IPS-NIHi7 (cell line): ENCODE measurements around the gene CASP9.
"Not testable (repeated sequence)": the region's sequence is repeated elsewhere in the genome, so short reads cannot be mapped to it uniquely, and the experiment has no call there.

ENCODE experiments used
- DNase-seq: peaks from one replicate; pipeline ENCODE4 v3.0.0; 2012; ENCODE audit warnings: mixed read lengths; ENCODE audit errors: extremely low spot score

The CASP9 gene

DNA sequence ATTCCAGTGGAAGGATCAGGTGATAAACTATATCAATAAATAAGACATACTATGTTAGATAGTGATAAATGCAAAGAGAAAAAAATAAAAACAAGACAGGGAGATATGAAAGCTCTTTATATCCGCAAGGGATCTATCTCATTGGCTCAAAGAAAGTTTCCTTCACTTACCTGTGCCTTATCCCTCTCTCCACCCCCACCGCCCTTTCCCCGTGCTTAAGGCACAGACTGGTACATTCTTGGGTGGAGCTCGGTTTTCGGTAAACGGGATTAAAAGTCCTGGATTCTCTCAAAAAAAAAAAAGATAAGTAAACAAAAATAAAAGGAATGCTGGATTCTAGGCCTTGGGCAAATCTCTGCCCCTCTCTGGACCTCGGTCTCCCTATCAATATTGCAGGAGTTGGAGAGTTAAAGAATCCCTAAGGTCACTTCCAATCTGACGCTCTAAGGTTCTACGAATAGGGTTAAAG lies 2.0 kb upstream of the CASP9 start:
- no peak for DNase-seq

DNA sequence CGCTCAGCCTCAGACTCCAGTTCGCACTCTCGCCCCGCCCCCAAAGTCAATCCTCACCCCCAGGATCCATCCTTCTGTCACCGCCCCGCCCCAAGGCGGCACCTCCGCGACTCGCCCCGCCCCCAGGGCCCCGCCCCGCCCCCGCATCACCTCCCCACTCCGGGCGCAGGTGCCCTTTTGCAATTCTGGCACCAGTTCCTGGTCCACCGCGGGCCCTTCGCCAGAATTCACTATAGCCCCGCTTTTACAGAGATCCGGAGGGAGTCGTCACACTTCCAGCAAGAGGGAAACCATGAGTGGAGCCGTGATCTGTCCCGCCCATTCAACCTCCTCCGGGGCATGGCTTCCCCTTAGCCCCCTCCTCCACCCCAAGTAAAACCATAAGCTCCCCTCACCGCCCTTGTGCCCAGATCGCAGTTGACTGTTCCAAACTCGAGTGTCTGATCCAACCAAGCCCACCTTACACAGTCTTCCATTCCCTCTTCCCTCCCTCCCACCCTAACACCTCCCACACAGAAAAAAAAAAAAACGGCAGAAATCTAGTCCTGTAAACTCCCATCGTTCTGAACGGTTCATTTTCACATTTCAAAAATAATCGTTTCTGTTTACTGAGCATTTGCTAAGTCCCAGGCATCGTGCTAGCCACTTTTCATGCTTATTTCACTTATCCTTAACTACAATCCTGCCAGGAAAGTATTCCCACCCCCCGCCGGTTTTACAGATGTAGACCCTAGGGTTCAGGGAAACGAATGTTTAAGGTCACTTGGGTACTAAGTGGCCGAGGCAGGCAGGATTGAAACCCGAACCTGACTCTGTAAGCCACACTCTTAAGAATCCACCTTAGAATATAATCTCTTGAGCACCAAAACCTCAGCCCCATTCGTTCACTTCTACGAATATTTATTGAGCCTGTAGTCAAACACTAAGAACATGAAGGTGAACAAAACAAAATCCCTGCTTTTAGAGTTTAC lies 1.3 kb upstream of the CASP9 start:
- no peak for DNase-seq

DNA sequence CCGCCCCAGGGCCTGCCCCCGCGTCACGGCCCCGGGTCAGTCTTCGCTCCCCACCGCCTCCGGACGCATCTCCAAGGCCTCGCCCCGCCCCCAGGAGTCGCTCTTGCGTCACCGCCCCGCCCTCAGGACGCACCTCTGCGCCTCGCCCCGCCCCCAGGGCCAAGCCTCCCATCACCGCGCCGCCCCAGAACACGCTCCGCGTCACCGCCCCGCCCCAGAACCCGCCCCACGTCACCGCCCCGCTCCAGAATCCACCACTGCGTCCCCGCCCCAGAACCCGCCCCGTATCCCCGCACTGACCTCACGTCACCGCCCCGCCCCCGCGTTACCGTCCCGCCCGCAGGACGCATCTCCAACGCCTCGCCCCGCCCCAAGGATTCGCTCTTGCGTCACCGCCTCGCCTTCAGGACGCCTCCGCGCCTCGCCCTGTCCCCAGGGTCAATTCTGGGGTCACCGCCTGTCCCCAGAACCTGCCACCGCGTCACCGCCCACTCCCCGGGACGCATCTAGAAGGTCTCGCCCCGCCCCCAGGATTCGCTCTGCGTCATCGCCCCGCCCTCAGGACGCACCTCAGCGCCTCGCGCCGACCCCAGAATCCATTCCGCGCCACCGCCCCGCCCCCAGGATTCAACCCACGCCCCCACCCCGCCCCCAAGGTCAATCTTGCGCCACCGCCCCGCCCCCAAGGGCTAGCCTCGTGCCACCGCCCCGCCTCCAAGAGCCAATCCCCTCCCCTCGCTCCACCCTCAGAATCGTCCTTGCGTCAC lies 451 bp upstream of the CASP9 start:
- DNase-seq: peak; percentile 96

DNA sequence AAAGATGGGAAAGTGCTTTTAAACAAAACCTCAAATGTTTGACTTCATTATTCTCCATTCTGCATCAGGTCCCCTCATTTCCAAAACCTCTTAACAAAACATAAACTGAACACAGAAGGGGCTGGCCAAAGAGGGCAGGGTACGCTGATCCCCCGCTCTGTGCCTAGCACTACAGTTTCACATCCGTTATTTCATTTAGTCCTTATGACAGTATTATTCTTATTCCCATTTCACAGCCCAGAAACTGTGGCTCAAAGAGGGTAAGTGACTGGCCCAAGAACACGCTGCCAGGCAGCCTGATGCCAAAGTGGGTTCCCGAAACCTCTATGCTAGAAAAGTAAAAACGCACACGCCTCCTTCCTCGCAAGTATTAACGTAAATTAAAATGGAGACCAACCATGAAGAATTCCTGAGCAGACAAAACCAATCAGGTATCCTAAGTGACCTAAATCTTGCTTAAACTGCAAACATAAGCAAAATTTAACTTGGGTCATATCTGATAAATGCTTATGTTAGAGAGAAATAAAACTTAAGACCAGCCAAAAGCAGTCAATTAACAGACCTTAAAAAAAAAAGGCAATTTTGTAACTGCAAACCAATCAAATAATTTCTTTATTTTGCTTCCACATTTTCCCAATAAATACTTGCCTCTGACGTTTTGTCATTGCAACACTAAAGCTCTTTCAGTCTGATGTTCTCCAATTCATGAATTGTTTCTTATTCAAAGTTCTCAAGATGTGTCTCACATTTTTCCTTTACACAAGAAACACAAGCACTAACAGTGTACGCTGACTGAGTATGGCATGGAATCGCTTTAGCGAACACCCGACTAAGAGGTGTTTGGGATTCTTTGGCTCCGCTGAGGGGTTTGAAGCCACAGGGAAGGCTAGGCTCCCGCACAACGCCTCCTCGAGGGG lies 653 bp downstream of the CASP9 start:
- DNase-seq: no peak

DNA sequence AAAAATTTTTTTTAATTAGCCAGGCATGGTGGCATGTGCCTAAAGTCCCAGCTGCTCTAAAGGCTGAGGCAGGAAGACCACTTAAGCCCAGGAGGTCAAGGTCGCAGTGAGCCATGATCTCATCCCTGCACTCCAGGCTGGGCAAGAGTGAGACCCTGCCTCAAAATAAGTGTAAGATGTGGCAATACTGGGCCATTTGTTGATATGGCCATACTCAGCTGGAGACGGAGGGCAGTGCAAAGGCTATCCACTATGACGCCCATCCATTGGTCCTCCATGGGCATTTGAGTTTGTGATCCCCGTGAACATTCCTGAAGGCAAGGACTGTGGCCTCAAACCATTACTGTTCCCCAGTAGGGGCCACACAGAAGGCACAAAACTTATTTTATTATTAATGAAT lies 1.5 kb downstream of the CASP9 start:
- DNase-seq: no peak

DNA sequence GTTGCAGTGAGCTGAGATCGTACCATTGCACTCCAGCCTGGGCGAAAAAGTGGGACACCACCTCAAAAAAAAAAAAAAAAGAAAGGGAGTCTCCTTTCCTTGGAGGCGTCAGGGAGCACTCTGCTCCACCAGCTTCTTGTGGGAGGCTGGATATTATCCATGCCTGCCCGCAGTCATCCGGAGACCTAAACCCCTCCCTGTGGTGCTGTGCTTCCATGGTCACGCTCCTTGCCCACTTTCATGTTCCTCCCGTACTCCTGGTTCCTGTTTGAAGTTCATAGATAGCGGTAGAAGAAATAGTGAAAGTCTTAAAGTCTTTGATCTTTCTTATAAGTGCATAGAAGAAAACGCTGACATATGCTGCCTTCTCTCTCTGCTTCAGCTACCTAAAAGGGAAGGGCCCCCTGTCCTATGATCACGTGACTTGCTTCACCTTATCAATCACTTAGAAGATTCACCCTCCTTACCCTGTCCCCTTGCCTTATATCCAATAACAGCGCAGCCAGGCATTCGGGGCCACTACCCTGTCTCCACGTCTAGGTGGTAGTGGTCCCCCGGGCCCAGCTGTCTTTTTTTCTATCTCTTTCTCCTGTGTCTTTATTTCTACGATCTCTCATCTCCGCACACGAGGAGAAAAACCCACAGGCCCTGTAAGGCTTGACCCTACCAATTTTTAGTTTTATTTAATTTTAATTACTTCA lies 2.7 kb downstream of the CASP9 start:
- DNase-seq: not testable (repeated sequence)

DNA sequence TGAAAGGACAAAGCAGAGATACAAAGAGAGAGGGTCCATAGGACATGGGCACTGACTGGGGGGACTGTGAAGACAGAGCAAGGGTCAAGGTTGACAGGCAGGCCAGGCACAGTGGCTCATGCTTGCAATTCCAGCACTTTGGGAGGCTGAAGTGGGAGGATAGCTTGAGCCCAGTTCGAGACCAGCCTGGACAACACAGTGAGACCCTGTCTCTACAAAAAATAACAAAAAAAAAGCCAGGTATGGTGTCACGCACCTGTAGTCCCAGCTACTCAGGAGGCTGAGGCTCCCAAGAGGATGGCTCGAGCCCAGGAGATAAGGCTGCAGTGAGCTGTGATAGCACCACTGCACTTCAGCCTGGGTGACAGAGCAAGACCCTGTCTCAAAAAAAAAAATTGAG lies 4.4 kb downstream of the CASP9 start:
- no peak for DNase-seq

DNA sequence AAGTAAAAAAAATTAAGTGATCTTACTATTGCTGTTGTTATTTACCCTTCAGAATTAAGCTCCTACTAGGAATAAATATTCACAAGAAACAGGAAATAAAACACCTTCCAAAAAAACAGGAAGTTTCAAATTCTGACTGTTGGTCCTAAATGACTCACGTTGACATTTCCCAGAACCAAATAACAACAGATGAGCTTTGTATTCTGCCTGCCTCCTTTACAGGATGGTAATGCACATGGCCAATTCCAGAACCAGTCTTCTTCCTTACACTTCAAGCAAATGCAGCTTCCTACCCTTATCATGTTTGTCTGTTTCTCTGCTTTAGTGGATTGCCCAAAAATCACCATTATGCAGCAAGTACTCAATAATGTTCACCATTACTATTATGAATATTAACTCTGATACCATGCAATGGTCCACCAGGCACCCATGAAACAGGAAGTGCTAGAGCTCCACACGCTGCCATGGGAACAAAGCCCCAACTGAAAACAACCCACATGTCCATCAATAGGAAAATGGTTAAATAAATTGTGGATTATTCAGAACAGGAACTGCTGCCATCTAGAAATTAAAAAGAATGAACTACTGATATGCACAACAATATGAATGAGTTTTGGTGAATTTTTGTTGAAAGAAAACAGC lies 8.9 kb downstream of the CASP9 start:
- no peak for DNase-seq

DNA sequence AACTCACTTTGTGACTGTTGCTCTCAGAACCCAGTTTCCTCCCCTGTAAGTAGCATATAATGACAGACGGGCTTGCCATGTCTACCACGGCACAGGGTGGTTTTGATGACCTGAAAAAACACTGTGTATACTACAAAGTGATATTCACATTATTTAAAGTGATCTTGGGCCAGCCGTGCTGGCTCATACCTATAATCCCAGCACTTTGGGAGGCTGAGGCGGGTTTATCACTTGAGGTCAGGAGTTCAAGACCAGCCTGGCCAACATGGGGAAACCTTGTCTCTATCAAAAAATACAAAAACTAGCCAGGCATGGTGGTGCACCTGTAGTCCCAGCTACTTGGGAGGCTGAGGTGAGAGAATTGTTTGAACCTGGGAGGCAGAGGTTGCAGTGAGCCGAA lies 9.5 kb downstream of the CASP9 start:
- not testable (repeated sequence) for DNase-seq

DNA sequence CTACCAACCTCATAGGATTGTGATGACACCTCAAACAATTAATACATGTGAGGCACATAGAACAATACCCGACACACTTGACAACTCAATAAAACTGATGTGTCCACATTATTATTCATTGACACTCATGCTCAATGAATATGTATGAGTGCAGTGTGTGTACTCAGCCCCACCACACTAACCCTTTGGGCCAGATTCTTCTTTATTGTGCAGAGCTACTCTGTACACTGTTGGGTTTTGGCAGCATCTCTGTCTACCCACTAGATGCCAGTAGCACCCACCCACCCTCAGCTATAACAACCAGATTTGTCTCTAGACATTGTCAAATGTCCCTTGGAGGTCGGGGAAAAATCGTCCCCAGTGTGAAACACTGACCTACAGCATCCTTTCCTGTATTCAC lies 10.1 kb downstream of the CASP9 start:
- no peak for DNase-seq

DNA sequence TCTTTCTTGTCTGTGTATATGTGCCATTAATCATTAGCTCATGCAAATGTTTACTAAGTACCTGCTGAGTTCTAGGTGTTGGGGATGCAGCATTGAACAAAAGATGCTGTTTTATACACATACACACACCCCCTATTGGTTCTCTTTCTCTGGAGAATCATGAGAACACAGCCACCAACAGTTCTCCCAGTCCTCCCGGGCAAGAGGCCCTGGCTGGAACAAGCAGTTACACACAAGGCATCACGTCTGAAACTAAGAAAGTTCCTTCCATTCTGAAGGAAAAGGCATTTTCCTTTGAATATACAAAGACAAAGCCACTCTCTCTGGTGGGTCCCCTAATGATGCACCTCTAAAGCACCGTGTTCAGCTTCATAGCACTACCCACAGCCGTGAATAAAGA lies 10.8 kb downstream of the CASP9 start:
- no peak for DNase-seq

DNA sequence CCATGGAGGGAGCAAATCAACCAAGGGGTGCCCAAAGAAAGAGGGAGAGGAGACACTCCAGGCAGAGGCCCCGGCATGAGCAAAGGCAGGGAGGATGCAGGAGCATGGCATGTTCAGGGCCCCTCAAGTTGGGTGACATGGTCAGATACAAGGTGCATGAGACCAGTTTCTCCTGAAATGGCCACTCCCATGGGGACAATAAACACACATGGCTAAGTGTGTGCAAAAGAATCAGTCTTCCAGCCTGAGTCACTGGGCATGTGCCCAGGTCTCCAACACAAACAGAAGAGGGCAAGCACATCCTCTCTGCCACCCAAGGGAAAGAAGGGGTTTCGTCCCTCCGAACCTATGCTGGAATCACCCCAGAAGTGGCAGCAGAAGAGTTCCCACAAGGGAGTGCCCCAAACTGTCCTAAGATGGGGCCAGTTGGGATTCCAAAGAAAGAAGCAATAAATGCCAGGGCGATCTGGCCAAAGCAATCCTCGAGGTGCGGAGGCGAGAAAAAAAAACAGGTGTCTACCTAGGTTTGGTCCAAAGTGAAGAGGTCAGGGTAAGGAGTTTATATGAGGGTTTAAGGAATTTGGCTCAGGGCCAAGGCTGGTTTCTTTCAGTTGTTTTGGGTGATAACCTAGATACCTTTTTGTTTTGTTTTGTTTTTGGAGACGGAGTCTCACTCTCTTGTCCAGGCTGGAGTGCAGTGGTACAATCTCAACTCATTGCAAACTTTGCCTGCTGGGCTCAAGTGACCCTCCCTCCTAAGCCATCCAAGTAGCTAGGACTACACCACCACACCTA lies 13.2 kb downstream of the CASP9 start:
- no peak for DNase-seq

DNA sequence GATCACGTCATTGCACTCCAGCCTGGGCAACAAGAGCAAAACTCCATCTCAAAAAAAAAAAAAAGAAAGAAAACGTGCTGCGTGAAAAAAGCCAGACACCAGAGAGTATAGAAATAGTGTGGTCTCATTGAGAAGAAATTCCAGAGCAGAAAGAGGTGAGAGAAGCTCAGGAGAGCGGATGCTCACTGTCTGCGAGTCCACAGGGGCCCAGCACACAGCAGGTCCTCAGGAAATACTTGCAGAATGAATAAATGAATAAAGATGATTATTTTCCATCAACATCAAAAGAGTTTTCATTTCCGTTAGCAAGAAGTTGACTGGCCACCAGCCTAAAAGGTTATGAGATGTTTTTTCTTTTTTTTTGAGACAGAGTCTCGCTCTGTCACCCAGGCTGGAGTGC lies 14.4 kb downstream of the CASP9 start:
- no peak for DNase-seq

DNA sequence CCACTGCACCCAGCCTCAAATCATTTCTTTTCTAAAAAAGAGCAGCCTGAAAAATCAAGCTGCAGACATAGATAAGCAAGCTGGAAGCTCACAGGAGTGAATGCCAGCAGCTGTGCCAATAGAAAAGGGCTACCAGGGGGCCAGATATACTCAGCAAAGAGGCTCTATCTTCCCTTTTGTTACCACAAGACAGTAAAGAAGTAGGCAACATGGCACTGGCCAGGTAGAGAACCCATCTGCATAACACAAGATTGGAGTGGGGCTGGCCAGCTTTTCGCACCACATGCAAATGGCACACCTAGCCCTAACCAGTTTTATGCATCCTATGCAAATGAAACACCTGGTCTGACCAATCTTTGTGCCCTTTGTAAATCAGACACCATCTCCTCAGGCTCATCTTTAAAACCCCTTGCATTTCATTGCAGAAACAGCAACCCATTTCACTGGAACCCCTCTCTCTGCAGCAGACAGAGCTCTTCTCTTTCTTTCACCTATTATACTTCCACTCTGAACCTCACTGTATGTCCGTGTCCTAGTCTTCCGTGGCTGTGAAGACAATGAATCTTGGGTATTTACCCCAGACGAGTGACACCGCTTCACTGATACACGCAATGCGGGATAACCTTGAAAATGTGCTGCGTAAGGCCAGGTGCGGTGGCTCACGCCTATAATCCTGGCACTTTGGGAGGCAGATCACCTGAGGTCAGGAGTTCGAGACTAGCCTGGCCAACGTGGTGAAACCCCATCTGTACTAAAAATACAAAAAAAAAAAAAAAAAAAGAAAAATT lies 15.1 kb downstream of the CASP9 start:
- peak; percentile 56 for DNase-seq

DNA sequence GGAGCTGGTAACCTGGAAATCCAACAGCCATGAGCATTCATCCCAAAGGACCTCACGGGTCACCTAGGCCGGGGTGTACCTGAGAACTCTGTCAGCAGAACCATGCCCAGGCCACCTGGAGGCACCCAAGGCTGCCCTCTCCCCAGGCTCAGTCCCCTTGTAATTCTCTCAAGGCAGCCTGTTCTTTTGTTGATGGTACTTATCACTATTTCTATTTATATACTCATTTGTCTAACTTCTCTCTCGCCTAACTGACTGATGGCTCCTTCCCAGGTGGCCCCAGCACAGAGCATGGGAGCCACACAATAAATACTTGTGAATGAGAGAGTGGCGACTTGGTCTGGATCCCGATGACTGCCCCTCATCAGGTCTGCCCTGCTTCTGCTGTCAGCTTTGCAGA lies 16.7 kb downstream of the CASP9 start:
- no peak for DNase-seq

DNA sequence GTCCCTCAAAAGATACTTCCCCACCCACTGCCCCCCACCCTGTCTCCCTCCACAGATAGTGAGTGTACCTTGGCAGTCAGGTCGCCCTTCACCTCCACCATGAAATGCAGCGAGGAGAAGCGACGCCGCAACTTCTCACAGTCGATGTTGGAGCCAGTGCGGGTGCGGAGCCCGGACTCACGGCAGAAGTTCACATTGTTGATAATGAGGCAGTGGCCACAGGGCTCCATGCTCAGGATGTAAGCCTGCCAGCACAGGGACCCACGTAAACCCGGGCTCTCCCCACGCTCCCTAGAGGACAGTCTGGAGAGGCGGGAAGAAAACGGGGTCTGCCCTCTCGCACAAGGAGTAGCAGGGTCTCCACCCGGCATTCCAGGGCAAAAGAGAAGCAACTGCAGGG lies 17.2 kb downstream of the CASP9 start:
- DNase-seq: no peak

DNA sequence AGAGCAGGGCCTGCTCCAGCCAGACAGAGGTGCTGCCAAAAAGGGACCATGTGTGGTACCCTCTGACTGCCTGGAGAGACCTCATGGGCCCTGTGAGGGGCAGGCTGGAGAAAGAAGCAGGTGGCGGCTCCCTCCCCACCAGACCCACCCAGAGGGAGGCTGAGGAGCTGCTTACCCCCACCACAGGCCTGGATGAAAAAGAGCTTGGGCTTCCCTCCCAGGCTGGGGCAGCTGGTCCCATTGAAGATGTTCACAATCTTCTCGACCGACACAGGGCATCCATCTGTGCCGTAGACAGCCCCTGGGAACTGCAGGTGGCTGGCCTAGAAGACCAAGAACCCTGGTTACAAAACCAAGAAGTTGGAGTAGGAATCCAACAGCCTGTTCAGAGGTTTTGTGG lies 19.6 kb downstream of the CASP9 start:
- no peak for DNase-seq

DNA sequence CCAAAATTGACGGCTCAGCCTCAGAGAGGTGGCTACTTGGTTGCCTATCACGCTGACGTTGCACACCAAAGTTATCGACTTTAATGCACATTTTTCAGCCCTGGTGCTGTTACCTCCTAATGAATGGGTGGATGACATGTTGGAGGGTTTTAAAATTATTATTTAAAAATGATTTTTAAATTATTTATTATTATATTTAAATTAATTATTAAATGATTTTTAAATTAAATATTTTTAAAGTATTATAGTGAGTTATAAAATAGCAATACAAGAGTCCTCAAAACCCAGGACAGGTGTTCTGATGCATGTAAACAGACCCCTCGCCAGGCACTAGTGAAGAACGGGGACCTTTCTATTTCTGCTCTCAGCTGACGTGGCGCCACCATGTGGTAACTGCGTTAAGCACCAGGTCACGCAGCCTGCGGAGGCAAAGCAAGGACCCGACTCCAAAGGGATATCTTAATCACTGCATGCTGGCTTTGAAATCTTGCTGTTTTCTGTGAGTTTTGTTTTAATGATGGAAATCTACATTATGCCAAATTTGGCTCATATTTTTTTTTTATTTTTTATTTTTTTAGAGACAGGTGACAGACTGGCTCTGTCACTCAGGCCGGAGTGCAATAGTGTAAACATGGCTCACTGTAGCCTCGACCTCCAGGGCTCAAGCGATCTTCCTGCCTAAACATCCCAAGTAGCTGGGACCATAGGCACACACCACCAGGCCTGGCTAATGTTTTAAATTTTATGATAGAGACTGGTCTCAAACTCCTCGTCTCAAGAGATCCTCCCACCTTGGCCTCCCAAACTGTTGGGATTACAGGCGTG lies 22.6 kb downstream of the CASP9 start:
- peak; percentile 92 for DNase-seq
